ENCODE measurements around the gene SLC38A9.

Gene SLC38A9

DNA sequence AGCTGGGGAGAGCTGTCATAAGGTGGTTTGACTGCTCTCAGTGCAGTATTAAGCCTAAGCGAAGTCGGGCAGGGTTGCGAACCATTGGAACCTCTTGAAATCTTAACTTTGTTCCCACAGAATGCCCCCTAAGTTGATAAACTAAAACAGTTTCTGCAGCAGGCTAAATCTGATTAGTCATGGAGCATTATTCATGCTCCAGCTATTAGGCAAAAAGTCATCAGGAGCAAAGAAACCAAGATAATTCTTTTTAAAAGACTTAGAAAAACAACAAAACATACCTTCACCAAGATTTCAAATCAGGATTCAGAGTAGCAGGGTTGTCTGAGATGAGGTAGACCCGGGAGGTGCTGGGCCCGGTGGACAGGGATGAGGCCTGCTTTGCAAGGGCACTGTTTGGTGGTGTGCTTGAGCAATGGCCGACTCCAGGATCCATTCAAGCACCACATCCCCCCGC, 107.5 kb downstream of the SLC38A9 start:
- Histone ChIP-seq H3K9me3 (ENCODE audit: insufficient read depth, low read depth, low read length) (no peaks in the 10 kb centered on the region), H3K4me1 (ENCODE audit: insufficient read depth, low read length) (peaks cover 16% of the 10 kb centered on the region; the same call in 1 of the 2 replicates), H3K36me3 (ENCODE audit: insufficient read depth, low read depth, low read length) (no peaks in the 10 kb centered on the region), H3K4me3 (ENCODE audit: low read length) (no peak overlapping the region), H3K27ac (ENCODE audit: low read length) (no peak overlapping the region), H3K27me3 (ENCODE audit: insufficient read depth, low read length) (no peaks in the 10 kb centered on the region), H3K9ac (ENCODE audit: low read depth, low read length) (no peak overlapping the region)

DNA sequence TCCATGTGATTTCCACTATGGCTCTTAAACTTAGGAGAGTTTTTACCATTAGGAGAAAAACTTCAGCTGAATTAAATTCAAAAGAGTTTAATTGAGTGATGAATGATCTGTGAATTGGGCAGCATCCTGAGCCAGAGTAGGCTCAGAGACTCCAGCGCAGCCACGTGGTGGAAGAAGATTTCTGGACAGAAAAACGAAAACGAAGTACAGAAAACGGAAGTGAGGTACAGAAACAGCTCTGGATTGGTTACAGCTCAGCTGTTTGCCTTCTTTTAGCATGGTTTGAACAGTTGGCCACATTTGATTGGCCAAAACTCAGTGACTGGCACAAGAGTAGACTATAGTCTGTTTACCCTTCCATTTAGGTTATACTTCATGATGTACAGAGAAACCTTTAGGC, 108.2 kb downstream of the SLC38A9 start:
- H3K27ac ChIP-seq (ENCODE audit: low read length), result no peak overlapping the region

DNA sequence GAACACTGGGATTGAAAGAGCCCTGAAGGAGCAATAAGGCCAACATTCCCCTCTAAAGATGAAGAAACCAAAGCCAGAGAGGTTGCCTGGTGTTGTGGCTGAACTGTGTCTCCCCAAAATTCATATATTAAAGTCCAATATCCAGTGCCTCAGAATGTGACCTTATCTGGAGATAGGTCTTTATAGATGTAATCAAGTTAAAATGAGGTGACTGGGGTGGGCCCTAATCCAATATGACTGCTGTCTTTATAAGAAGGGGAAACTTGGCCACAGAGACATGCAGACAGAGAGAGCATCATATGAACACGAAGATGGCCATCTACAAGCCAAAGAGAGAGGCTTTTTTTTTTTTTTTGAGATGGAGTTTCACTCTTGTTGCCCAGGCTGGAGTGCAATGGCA, 110.5 kb downstream of the SLC38A9 start:
- Histone ChIP-seq H3K9ac (ENCODE audit: low read depth, low read length) (no peak overlapping the region), H3K4me3 (ENCODE audit: low read length) (no peak overlapping the region), H3K36me3 (ENCODE audit: insufficient read depth, low read depth, low read length) (no peaks in the 10 kb centered on the region), H3K27me3 (ENCODE audit: insufficient read depth, low read length) (no peaks in the 10 kb centered on the region), H3K27ac (ENCODE audit: low read length) (no peak overlapping the region), H3K4me1 (ENCODE audit: insufficient read depth, low read length) (peaks cover 16% of the 10 kb centered on the region; the same call in 1 of the 2 replicates), H3K9me3 (ENCODE audit: insufficient read depth, low read depth, low read length) (no peaks in the 10 kb centered on the region)

More for the DNA sequence above, 108.2 kb downstream of the SLC38A9 start:
- no peaks in the 10 kb centered on the region for H3K27me3 ChIP-seq (ENCODE audit: insufficient read depth, low read length)
- peaks cover 16% of the 10 kb centered on the region; the same call in 1 of the 2 replicates for H3K4me1 ChIP-seq (ENCODE audit: insufficient read depth, low read length)
- no peak overlapping the region for H3K9ac ChIP-seq (ENCODE audit: low read depth, low read length)
- no peaks in the 10 kb centered on the region for H3K9me3 ChIP-seq (ENCODE audit: insufficient read depth, low read depth, low read length)
- H3K4me3 ChIP-seq (ENCODE audit: low read length), result no peak overlapping the region
- no peaks in the 10 kb centered on the region for H3K36me3 ChIP-seq (ENCODE audit: insufficient read depth, low read depth, low read length)

DNA sequence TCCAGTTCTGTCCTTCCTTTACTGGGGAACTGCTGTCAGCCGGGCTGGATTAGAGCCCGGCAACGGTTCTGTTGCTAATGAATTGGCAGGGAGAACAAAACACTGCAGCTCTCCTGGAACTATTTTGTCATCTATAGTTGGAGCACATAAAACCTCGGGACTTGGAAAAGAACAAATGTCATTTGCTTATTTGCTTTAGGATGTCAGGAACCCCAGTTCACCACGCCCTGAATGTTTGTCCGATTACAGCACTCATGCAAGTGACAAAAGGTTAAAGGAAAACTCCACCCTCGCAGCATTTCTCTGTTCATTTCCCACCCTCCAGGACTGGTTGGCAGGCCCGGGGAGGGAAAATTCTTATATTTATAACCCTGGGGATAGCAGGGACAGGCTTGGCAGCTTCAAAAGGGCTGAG, 110.9 kb downstream of the SLC38A9 start:
- H3K9ac ChIP-seq (ENCODE audit: low read depth, low read length), result no peak overlapping the region

DNA sequence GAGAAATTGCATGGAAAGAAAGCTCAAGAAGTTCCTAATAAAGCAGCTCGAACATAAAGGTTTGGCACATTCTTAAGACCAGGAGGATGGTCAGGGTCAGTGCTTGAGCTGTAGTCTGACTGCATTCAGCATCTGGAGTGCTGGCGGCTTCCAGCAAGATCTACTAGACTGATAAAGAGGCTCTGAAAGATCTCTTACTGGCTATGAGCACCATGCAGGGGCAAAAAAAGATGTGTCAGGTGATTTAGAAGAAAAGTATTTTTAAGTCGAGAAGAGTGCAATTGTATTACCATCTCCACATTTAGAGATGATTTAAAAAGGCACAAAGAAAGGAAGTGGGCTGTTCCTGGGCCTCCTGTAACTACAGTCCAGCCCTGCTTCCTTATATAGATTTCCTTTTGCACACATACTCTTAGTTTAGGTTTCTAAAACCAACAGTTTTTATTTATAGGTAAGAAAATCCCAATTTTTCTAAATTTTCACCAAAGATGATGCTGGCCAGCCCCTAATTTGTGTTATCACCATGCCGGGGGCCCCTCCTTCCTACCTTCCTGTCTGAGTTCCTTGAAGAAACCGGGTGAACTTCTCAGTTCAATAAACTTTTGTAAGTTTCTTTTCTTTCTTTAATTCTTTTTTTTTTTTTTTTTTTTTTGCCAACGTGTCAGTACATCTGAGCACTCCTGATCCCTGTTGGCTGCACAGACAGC, 111.5 kb downstream of the SLC38A9 start:
- peaks cover 16% of the 10 kb centered on the region; the same call in 1 of the 2 replicates for H3K4me1 ChIP-seq (ENCODE audit: insufficient read depth, low read length)
- no peak overlapping the region for H3K9ac ChIP-seq (ENCODE audit: low read depth, low read length)
- no peaks in the 10 kb centered on the region for H3K36me3 ChIP-seq (ENCODE audit: insufficient read depth, low read depth, low read length)
- no peaks in the 10 kb centered on the region for H3K27me3 ChIP-seq (ENCODE audit: insufficient read depth, low read length)
- H3K4me3 ChIP-seq (ENCODE audit: low read length), result no peak overlapping the region
- no peaks in the 10 kb centered on the region for H3K9me3 ChIP-seq (ENCODE audit: insufficient read depth, low read depth, low read length)
- H3K27ac ChIP-seq (ENCODE audit: low read length), result no peak overlapping the region

More for the DNA sequence above, 110.9 kb downstream of the SLC38A9 start:
- Histone ChIP-seq H3K9me3 (ENCODE audit: insufficient read depth, low read depth, low read length) (no peaks in the 10 kb centered on the region), H3K36me3 (ENCODE audit: insufficient read depth, low read depth, low read length) (no peaks in the 10 kb centered on the region), H3K4me3 (ENCODE audit: low read length) (no peak overlapping the region), H3K4me1 (ENCODE audit: insufficient read depth, low read length) (peaks cover 16% of the 10 kb centered on the region; the same call in 1 of the 2 replicates), H3K27ac (ENCODE audit: low read length) (no peak overlapping the region), H3K27me3 (ENCODE audit: insufficient read depth, low read length) (no peaks in the 10 kb centered on the region)

DNA sequence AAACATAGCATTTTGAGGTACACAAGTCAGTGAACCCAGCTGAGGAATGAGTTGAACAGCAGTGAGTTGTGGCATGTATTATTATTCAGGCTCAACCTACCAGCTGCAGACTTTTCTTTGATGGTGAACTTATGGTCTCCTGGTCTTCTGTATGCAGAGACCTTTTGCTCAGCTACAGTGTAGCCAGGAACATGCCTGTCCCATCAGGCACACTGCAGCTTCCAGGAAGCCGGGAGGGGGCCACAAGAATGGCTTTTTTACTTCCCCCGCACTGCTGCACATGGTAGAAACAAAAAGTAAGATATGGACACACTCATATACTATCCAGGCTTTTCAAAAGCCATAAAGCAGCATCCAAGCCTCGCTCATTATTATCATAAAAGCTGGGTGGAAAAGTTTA, 112.0 kb downstream of the SLC38A9 start:
- Histone ChIP-seq H3K27me3 (ENCODE audit: insufficient read depth, low read length) (no peaks in the 10 kb centered on the region), H3K27ac (ENCODE audit: low read length) (no peak overlapping the region), H3K4me1 (ENCODE audit: insufficient read depth, low read length) (peaks cover 16% of the 10 kb centered on the region; the same call in 1 of the 2 replicates), H3K9ac (ENCODE audit: low read depth, low read length) (no peak overlapping the region), H3K36me3 (ENCODE audit: insufficient read depth, low read depth, low read length) (no peaks in the 10 kb centered on the region), H3K9me3 (ENCODE audit: insufficient read depth, low read depth, low read length) (no peaks in the 10 kb centered on the region), H3K4me3 (ENCODE audit: low read length) (no peak overlapping the region)

DNA sequence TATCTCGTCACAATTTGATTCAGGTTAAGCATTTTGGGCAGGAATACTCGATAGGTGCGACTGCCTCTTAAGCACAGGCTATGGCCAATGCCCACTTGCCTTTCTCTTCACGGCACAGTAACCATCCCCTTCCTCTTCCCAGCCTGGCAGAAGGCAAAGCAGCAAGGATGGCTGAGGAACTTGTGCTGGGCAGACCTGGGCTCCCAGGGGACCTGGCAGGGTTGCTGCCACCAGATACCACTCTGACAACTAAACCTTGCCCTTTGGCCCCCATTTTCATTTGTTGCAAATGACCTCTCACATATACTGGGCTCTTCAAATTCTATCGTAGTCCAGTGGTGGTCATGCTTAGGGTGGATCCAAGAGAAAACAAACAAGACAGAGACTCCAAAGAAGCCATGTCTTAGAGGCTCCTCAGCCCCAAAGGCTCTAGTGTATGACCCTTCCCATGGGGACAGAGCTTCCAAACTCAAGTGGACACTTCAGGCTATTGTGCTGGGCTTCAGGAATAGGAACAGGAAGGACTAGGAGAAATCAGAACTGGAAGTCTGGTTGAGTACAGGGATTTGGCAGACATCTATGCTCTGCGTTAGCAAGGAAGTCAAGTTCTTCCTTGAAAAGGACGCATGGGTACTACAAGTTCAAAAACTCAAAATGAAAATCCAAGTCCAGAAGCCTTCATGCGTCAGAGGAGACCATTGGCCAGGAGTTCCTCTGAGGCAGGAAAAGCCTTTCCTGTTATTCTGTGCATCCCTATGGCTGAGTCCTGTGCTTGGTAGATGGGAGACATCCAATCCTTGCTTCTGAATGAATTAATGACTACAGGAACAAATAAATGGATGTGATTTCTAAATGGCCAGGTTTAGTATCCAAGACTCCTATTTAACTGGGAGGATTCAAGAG, 112.7 kb downstream of the SLC38A9 start:
- no peak overlapping the region for H3K27ac ChIP-seq (ENCODE audit: low read length)
- H3K36me3 ChIP-seq (ENCODE audit: insufficient read depth, low read depth, low read length), result no peaks in the 10 kb centered on the region
- no peak overlapping the region for H3K9ac ChIP-seq (ENCODE audit: low read depth, low read length)
- H3K9me3 ChIP-seq (ENCODE audit: insufficient read depth, low read depth, low read length), result no peaks in the 10 kb centered on the region
- peaks cover 16% of the 10 kb centered on the region; the same call in 1 of the 2 replicates for H3K4me1 ChIP-seq (ENCODE audit: insufficient read depth, low read length)
- no peak overlapping the region for H3K4me3 ChIP-seq (ENCODE audit: low read length)
- no peaks in the 10 kb centered on the region for H3K27me3 ChIP-seq (ENCODE audit: insufficient read depth, low read length)

DNA sequence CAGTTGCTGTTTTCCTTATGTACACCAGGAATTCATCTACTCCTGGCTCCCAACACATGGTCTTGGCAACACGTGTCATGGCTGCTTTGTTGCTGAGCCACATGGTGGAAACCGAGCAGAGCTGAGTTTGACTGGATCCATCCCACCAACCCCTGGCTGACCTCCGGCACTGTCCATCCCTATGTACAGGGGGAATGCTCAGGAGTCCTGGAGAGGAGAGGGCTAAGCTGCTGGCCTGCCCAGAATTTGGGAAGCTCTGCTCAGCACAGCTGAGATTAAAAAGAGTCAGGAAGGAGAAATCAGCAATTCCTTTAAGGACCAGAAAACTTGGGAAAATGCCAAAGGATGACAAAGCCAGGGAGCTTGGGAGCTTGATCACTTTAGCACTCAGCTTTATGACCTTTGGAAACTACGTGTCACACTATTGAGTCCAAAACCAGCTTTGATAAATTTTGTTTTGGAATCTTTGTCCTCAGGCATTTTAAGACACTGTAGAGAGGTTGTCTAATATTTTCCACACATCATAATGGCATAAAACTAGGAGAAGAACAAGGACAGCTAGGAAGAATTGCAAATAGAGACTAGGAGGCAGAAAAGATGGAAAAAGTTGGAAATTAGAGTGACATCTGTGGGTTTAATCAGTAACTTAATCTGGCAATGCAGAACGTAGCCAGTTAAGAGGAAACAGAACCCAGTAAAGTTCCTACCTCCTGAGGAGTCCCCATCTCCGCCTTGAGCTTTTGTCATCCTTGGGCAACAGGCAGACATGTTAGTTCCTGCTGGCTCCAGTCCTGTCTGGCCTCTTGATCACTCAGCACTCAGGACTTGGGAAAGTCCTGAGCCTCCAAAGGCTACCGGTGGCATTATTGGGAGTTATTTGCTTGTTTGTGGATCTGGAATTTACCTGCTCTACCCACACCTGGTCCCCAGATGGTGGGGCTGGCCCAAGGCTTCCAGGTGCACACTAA, 114.8 kb downstream of the SLC38A9 start:
- Histone ChIP-seq H3K4me1 (ENCODE audit: insufficient read depth, low read length) (0 out of 2 replicates have a peak, but pooled peaks cover 4% of the 10 kb centered on the region), H3K9me3 (ENCODE audit: insufficient read depth, low read depth, low read length) (no peaks in the 10 kb centered on the region), H3K27me3 (ENCODE audit: insufficient read depth, low read length) (no peaks in the 10 kb centered on the region), H3K9ac (ENCODE audit: low read depth, low read length) (no peak overlapping the region), H3K4me3 (ENCODE audit: low read length) (no peak overlapping the region), H3K36me3 (ENCODE audit: insufficient read depth, low read depth, low read length) (no peaks in the 10 kb centered on the region), H3K27ac (ENCODE audit: low read length) (no peak overlapping the region)

DNA sequence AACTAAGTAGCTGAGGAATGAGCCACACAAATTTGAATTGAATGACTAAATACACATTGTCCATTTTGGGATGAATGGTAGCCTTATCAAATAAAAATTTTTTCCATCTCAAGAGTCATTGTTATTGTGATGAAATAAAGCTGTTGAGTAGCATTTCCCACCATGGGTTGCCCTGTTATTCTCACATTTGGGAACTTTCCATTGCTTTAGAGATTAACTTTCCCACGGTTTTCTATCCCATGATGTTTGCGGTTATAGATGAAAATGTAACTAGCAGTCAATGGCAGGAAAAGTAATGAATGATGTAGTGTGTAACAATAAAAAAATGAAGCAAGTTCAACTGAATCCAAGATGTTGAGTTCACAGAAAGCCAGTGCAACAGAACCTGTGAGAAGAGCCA, 117.5 kb downstream of the SLC38A9 start:
- Histone ChIP-seq H3K27me3 (ENCODE audit: insufficient read depth, low read length) (no peaks in the 10 kb centered on the region), H3K4me3 (ENCODE audit: low read length) (no peak overlapping the region), H3K27ac (ENCODE audit: low read length) (no peak overlapping the region), H3K9me3 (ENCODE audit: insufficient read depth, low read depth, low read length) (no peaks in the 10 kb centered on the region), H3K36me3 (ENCODE audit: insufficient read depth, low read depth, low read length) (no peaks in the 10 kb centered on the region), H3K9ac (ENCODE audit: low read depth, low read length) (no peak overlapping the region), H3K4me1 (ENCODE audit: insufficient read depth, low read length) (no peaks in the 10 kb centered on the region)

DNA sequence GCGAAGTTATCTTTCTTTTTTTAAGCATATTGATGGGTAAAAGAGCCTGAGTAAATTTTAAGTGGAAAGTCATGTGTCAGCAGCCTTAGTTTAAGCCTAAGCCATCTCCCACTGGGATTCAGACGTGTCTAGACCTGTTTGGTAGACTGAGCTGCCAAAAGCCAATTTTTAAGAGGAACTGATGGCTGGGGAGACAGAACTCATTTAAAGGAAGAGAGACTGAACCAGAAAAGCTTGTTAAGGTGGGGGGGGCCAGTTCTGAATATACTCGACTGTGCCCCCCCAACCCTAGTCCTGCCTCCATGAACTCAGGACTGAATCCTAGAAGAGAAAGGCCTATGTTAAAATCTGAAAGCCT, 119.0 kb downstream of the SLC38A9 start:
- no peak overlapping the region for H3K4me3 ChIP-seq (ENCODE audit: low read length)
- H3K4me1 ChIP-seq (ENCODE audit: insufficient read depth, low read length), result no peaks in the 10 kb centered on the region
- no peaks in the 10 kb centered on the region for H3K27me3 ChIP-seq (ENCODE audit: insufficient read depth, low read length)
- H3K9me3 ChIP-seq (ENCODE audit: insufficient read depth, low read depth, low read length), result no peaks in the 10 kb centered on the region
- H3K9ac ChIP-seq (ENCODE audit: low read depth, low read length), result no peak overlapping the region
- H3K27ac ChIP-seq (ENCODE audit: low read length), result no peak overlapping the region
- no peaks in the 10 kb centered on the region for H3K36me3 ChIP-seq (ENCODE audit: insufficient read depth, low read depth, low read length)

Measured in iPS-20b (cell line).